Panc1 (cell line): ENCODE measurements around the gene TTLL10. TPM values are rescaled to one million over a fixed set of nuclear protein-coding genes. Genes with fewer than 3 reads are reported as not detected.

Experiments
- ATAC-seq: fragments of 200-7000 bp; cut with Tn5 transposase; 2 replicates; pipeline ENCODE4 v1.9.1; 2020; ENCODE audit warnings: mild to moderate bottlenecking, moderate library complexity
- BruUV-seq: library from RNA; stranded (reverse); fragments of 400-500 nt; replicated peaks from 2 replicates; lab custom pipeline; 2021; lab: Mats Ljungman, UMichigan
- CTCF ChIA-PET: fragments of 300-600 bp; sonication (Branson Sonifier 250); formaldehyde crosslinking; loops from one replicate; lab custom pipeline; 2022; ENCODE audit warnings: antibody characterized with exemption; lab: Charles Lee
- POLR2A ChIA-PET: fragments of 300-600 bp; sonication (Branson Sonifier 250); formaldehyde crosslinking; loops from one replicate; lab custom pipeline; 2022; ENCODE audit warnings: antibody characterized with exemption; lab: Charles Lee
- DNase-seq: peaks from one replicate; pipeline ENCODE4 v3.0.0-alpha.2; 2010; ENCODE audit warnings: low read depth, low spot score
- H3K27ac ChIP-seq: 2 replicates; pipeline ENCODE4 v1.5.1; 2011; ENCODE audit warnings: mild to moderate bottlenecking, low read length, inconsistent platforms
- H3K27me3 ChIP-seq: fragments of 200-500 bp; sonication (Bioruptor generic); 2 replicates; pipeline ENCODE4 v1.6.0; 2014; ENCODE audit warnings: low read length, inconsistent platforms; ENCODE audit not compliant: control insufficient read depth, insufficient read depth
- H3K36me3 ChIP-seq: fragments of 200-500 bp; sonication (Bioruptor generic); 2 replicates; pipeline ENCODE4 v1.5.1; 2014; ENCODE audit warnings: inconsistent platforms, mild to moderate bottlenecking, low read length, moderate library complexity; ENCODE audit not compliant: control insufficient read depth, insufficient read depth
- H3K4me1 ChIP-seq: 2 replicates; pipeline ENCODE4 v1.5.1; 2011; ENCODE audit warnings: inconsistent platforms, mild to moderate bottlenecking, low read length, moderate library complexity; ENCODE audit not compliant: control insufficient read depth, insufficient read depth
- H3K4me3 ChIP-seq, 2 experiments: 2 replicates each; pipeline ENCODE4 v1.5.1; 2011 to 2012; ENCODE audit warnings: low read depth in 2 of 2, low read length in 2 of 2, mild to moderate bottlenecking in 2 of 2, inconsistent platforms in 1 of 2, moderate library complexity in 1 of 2
- H3K9me3 ChIP-seq: fragments of 200-500 bp; sonication (Bioruptor generic); 2 replicates; pipeline ENCODE4 v1.5.1; 2014; ENCODE audit warnings: low read depth, mild to moderate bottlenecking, inconsistent platforms, low read length, moderate library complexity; ENCODE audit not compliant: control insufficient read depth, insufficient read depth
- CTCF ChIP-seq: fragments of 450-650 bp; IDR thresholded peaks from 2 replicates; pipeline ENCODE4 v1.5.1; 2017; ENCODE audit warnings: mild to moderate bottlenecking
- POLR2AphosphoS5 ChIP-seq: IDR thresholded peaks from 2 replicates; pipeline ENCODE4 v1.6.1; 2012; ENCODE audit warnings: mild to moderate bottlenecking, low read depth, low read length, moderate library complexity
- REST ChIP-seq, 2 experiments: IDR thresholded peaks; 2 replicates each; pipeline ENCODE4 v1.6.1; 2011 to 2012; ENCODE audit warnings: low read depth in 2 of 2, control low read depth in 1 of 2, low read length in 1 of 2, mild to moderate bottlenecking in 1 of 2, moderate library complexity in 1 of 2; ENCODE audit not compliant: insufficient read depth in 1 of 2
- SIN3A ChIP-seq: IDR thresholded peaks from 2 replicates; pipeline ENCODE4 v1.6.1; 2012; ENCODE audit warnings: low read depth, mild to moderate bottlenecking, low read length, moderate library complexity, borderline replicate concordance; ENCODE audit not compliant: insufficient read depth
- TCF7L2 ChIP-seq: IDR thresholded peaks from 2 replicates; pipeline ENCODE4 v1.6.1; 2011; ENCODE audit warnings: mild to moderate bottlenecking, low read depth, low read length, inconsistent platforms
- in situ Hi-C: cut with HindIII; loops from 2 replicates; pipeline ENCODE4 v1.10.0; 2016; ENCODE audit warnings: low sequenced_read_pairs, low pct_unique_long_range_greater_than_20kb
- intact Hi-C: fragments of 100-400 bp; cut with micrococcal nuclease; formaldehyde crosslinking; loops from one replicate; pipeline ENCODE4 v1.10.0; 2022; ENCODE audit not compliant: unreplicated experiment
- total RNA-seq: library from RNA; stranded (reverse); gene quantifications from one replicate; pipeline ENCODE4 v1.2.1, GENCODE V29; 2021; ENCODE audit not compliant: unreplicated experiment

TTLL10 gene
- total RNA-seq, 1 experiment from 2014 or later, result not detected

GRCh38 chr1:1129381-1129821 lies 44.3 kb upstream of the TTLL10 start:
- no TSS peak for BruUV-seq
- Histone ChIP-seq H3K27ac (no peak overlapping the region), H3K4me1 (peaks cover 5% of the 10 kb centered on the region; the same call in 1 of the 2 replicates), H3K27me3 (no peaks in the 10 kb centered on the region), H3K4me3 (no peak overlapping the region), H3K36me3 (no peaks in the 10 kb centered on the region), H3K9me3 (no peaks in the 10 kb centered on the region)
- DNase-seq (no peak), ATAC-seq (no peak)
- CTCF ChIA-PET, result no interaction called here
- intact Hi-C loops, result loop anchor here (10.0 kb wide), 1 partner anchor 55 kb away; no protein-coding TSS in a partner anchor
- TF ChIP-seq TCF7L2 (no peak), REST (IDR thresholded peaks at IDR 0.05; ENCODE audit: insufficient read depth in 1 of 2, low read depth in 2 of 2, low read length in 1 of 2) (no peak), SIN3A (no peak), CTCF (no peak), POLR2AphosphoS5 (no peak)
- in situ Hi-C loops, result no loop called here
- POLR2A ChIA-PET, result no interaction called here

- Histone ChIP-seq H3K27me3 (no peaks in the 10 kb centered on the region), H3K27ac (no peak overlapping the region), H3K4me3 (no peak overlapping the region), H3K36me3 (no peaks in the 10 kb centered on the region), H3K4me1 (no peaks in the 10 kb centered on the region), H3K9me3 (no peaks in the 10 kb centered on the region)
- in situ Hi-C loops, result no loop called here
- ATAC-seq, result no peak
- TF ChIP-seq SIN3A (no peak), TCF7L2 (no peak), CTCF (no peak), POLR2AphosphoS5 (no peak), REST (IDR thresholded peaks at IDR 0.05; ENCODE audit: insufficient read depth in 1 of 2, low read depth in 2 of 2, low read length in 1 of 2) (no peak)
- no TSS peak for BruUV-seq
- POLR2A ChIA-PET, result no interaction called here
- intact Hi-C loops, result no loop called here
- CTCF ChIA-PET, result no interaction called here
- no peak for DNase-seq
Measured at GRCh38 chr1:1130206-1131120, 43.2 kb upstream of the TTLL10 start.
